Nephron (organoid): Measurements from ENCODE around the gene ZNF579.

ENCODE experiments used
- H3K27ac Mint-ChIP-seq, 3 experiments: 2 replicates each; pipeline ENCODE4 v1.8.0; 2020; ENCODE audit warnings: mixed read lengths in 3 of 3, mild to moderate bottlenecking in 2 of 3, moderate library complexity in 1 of 3
- H3K27me3 Mint-ChIP-seq: 2 replicates; pipeline ENCODE4 v1.8.0; 2021; ENCODE audit warnings: low read depth, mild to moderate bottlenecking, moderate library complexity, mixed read lengths
- H3K36me3 Mint-ChIP-seq: 2 replicates; pipeline ENCODE4 v1.8.0; 2020; ENCODE audit warnings: low read depth, mixed read lengths
- H3K4me1 Mint-ChIP-seq: 2 replicates; pipeline ENCODE4 v1.8.0; 2020; ENCODE audit warnings: mixed read lengths
- H3K4me3 Mint-ChIP-seq, 3 experiments: 2 replicates each; pipeline ENCODE4 v1.8.0; 2020; ENCODE audit warnings: mild to moderate bottlenecking in 3 of 3, mixed read lengths in 3 of 3, moderate library complexity in 2 of 3
- H3K9me3 Mint-ChIP-seq: 2 replicates; pipeline ENCODE4 v1.8.0; 2020; ENCODE audit warnings: mixed read lengths
- TF ChIP-seq, protein P1 (sequence below), 3 experiments: fragments of 200-600 bp; sonication (generic); IDR thresholded peaks; one replicate each; pipeline ENCODE4 v1.5.0; 2021; ENCODE audit warnings: antibody characterized with exemption in 3 of 3; ENCODE audit not compliant: unreplicated experiment in 3 of 3

ZNF579 gene

DNA sequence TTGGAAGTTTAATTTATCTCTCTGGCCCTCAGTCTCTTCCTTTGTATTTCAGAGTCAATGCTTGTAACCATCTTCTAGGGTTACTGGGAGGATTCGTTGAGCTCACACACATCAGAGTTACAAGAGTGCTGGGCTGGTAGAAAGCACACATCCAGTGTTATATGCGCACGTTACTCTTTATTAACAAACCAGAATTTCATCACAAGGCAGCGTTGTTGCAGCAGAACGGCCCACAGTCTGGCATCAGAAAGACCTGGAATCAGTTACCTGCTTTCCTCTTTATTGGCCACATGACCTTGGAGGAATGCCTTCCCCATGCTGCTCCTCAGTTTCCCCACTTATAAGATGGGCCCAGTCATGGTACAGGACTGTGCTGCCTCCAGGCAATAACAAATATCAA lies 28.7 kb upstream of the ZNF579 start:
- Mint-ChIP-seq H3K4me1 (peaks cover 21% of the 10 kb centered on the region), H3K9me3 (no peaks in the 10 kb centered on the region), H3K27ac (no peak overlapping the region), H3K36me3 (peaks cover 54% of the 10 kb centered on the region), H3K4me3 (peak overlapping the region in 2 of 3 experiments; percentile 16 to 54), H3K27me3 (no peaks in the 10 kb centered on the region)
- TF ChIP-seq, protein P1, sequence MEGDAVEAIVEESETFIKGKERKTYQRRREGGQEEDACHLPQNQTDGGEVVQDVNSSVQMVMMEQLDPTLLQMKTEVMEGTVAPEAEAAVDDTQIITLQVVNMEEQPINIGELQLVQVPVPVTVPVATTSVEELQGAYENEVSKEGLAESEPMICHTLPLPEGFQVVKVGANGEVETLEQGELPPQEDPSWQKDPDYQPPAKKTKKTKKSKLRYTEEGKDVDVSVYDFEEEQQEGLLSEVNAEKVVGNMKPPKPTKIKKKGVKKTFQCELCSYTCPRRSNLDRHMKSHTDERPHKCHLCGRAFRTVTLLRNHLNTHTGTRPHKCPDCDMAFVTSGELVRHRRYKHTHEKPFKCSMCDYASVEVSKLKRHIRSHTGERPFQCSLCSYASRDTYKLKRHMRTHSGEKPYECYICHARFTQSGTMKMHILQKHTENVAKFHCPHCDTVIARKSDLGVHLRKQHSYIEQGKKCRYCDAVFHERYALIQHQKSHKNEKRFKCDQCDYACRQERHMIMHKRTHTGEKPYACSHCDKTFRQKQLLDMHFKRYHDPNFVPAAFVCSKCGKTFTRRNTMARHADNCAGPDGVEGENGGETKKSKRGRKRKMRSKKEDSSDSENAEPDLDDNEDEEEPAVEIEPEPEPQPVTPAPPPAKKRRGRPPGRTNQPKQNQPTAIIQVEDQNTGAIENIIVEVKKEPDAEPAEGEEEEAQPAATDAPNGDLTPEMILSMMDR (IDR thresholded peaks at IDR 0.05; ENCODE audit: unreplicated experiment in 3 of 3), result no peak

DNA sequence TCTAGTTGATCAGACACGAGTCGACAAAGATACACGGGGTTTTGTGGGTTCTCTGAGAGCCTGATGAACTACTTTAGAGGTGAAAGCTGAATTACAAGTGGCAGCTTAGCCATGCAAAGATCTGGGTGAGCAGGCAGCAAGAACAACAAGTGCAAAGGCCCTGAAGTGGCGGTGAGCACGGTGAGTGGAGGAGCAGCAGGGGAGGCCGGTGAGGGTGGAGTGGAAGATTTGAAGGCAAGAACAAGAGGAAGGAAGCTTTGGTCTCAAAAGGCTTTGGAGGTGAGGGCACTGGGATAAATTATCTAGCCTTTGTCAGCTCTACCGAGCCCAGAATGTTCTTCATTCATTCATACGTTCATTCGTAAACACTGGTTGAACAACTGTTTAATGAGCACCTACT lies 26.2 kb upstream of the ZNF579 start:
- peaks cover 21% of the 10 kb centered on the region for H3K4me1 Mint-ChIP-seq
- peaks cover 39% of the 10 kb centered on the region for H3K36me3 Mint-ChIP-seq
- H3K27ac Mint-ChIP-seq, result peak overlapping the region; percentile 96 to 99 (median 99)
- H3K27me3 Mint-ChIP-seq, result no peaks in the 10 kb centered on the region
- peak overlapping the region; percentile 97 to 99 (median 99) for H3K4me3 Mint-ChIP-seq
- no peaks in the 10 kb centered on the region for H3K9me3 Mint-ChIP-seq
- TF ChIP-seq, protein P1 (IDR thresholded peaks at IDR 0.05; ENCODE audit: unreplicated experiment in 3 of 3), result no peak

- TF ChIP-seq, protein P1 (IDR thresholded peaks at IDR 0.05; ENCODE audit: unreplicated experiment in 3 of 3), result peak; percentile 7 to 20 (median 17)
- Mint-ChIP-seq H3K4me1 (peaks cover 21% of the 10 kb centered on the region), H3K4me3 (peak overlapping the region; percentile 97 to 99 (median 99)), H3K27me3 (no peaks in the 10 kb centered on the region), H3K36me3 (peaks cover 36% of the 10 kb centered on the region), H3K27ac (peak overlapping the region; percentile 96 to 99 (median 99)), H3K9me3 (no peaks in the 10 kb centered on the region)
Observed at GRCh38 chr19:55606471-55606787, 25.8 kb upstream of the ZNF579 start.

DNA sequence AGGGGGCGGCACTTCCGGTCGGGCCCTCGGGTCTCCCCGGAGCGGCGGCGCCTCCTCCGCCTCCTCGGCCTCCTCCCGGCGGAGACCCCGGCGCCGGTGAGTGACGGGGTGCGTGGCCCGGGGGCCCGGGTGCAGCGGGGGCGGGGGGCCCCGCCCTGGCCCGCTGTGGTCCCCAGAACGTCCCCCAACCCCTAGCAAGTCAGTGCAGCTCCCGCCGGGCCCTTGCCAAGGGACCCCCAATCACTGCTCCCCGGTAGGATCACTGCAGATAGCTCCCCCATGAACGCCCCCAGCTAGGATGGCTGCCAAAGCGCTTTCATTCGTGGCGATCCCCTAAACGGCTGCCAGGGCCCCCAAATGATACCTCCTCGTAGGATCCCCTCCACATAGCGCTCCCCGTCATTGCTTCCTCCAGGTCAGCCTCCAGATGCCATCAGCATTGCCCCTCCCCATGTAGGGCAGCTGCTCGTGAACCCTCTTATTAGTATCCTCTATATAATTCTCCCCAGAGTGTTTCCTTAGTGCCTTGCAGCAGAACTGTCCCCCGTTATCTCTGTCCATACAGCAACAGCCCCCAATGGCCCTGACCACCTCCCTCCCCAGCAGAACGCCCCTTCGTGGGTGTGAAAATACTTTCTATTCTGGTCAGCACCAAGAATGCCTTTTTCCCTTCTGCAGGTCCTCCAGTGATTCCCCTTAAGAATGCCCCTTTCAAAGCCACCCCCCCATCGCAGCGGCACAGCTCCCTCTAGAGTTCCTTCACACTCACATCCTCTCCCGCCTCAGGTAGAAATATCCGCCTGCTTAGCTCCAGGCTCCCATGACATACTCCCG lies 25.2 kb upstream of the ZNF579 start, which contains the start of gene ZNF865:
ZNF865 (plus strand) TSS at position 11 of the 834 bp plus-strand sequence. CDS start 7,972 bp downstream, outside the sequence.
- H3K27ac Mint-ChIP-seq, result peak within 1 kb of the TSS; percentile 96 to 99 (median 99)
- H3K36me3 Mint-ChIP-seq, result peaks cover 33% of the 10 kb centered on the region
- no peaks in the 10 kb centered on the region for H3K27me3 Mint-ChIP-seq
- TF ChIP-seq, protein P1 (IDR thresholded peaks at IDR 0.05; ENCODE audit: unreplicated experiment in 3 of 3), result peak; percentile 73 to 79 (median 77)
- H3K9me3 Mint-ChIP-seq, result no peaks in the 10 kb centered on the region
- peaks cover 21% of the 10 kb centered on the region for H3K4me1 Mint-ChIP-seq
- peak within 1 kb of the TSS; percentile 97 to 99 (median 99) for H3K4me3 Mint-ChIP-seq

GRCh38 chr19:55605207-55605636 lies 24.6 kb upstream of the ZNF579 start:
- H3K4me3 Mint-ChIP-seq, result peak overlapping the region; percentile 86 to 89 (median 87)
- H3K9me3 Mint-ChIP-seq, result no peaks in the 10 kb centered on the region
- TF ChIP-seq, protein P1 (IDR thresholded peaks at IDR 0.05; ENCODE audit: unreplicated experiment in 3 of 3), result no peak

More at GRCh38 chr19:55605207-55605636, 24.6 kb upstream of the ZNF579 start:
- peaks cover 28% of the 10 kb centered on the region for H3K36me3 Mint-ChIP-seq
- no peaks in the 10 kb centered on the region for H3K27me3 Mint-ChIP-seq
- peaks cover 21% of the 10 kb centered on the region for H3K4me1 Mint-ChIP-seq
- peak overlapping the region; percentile 96 to 99 (median 98) for H3K27ac Mint-ChIP-seq
